ENCODE measurements around the gene CMTR1. TPM values are rescaled to one million over a fixed set of nuclear protein-coding genes. Genes with fewer than 3 reads are reported as not detected.
A peak's percentile ranks its signal among the peaks of the same experiment; 100 is the strongest.

The CMTR1 gene
- total RNA-seq, 2 experiments from 2014 or later: 49.9 to 50.6 TPM

DNA sequence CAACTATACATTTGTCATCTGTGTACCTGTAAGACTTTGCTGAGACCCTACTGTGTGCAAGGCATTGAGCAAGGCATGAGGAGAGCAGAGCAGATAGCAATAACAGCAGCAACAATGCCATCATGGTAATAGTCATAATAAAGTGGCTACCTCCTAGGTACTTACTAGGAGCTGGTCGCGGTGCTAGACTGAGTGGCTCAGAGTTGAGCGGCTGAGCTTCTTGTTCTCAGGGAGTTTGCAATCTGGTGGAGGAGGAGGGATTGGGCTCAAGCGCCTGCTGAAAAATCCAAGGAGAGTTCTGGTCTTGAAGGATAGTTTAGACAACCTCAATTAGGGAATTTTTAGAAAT lies 91.9 kb downstream of the CMTR1 start:
- Mint-ChIP-seq H3K27ac (no peak overlapping the region), H3K4me3 (no peak overlapping the region), H3K36me3 (ENCODE audit: low read depth) (peaks cover 3% of the 10 kb centered on the region), H3K4me1 (ENCODE audit: low read depth) (peaks cover 55% of the 10 kb centered on the region), H3K9me3 (no peaks in the 10 kb centered on the region), H3K27me3 (no peaks in the 10 kb centered on the region)
- no peak for DNase-seq
- ATAC-seq: no peak
- ChIA-PET CTCF (interaction anchor here (0.6 to 1.6 kb wide), 5 partner anchors 13 to 99 kb away, joined by 3 to 6 read pairs (median 3); no protein-coding TSS in a partner anchor), POLR2A (interaction anchor here (0.6 to 1.7 kb wide), 4 partner anchors 14 to 283 kb away, joined by 3 to 8 read pairs (median 3); no protein-coding TSS in a partner anchor)
- intact Hi-C loops (cut with micrococcal nuclease): no loop called here
- TF ChIP-seq, protein P1, sequence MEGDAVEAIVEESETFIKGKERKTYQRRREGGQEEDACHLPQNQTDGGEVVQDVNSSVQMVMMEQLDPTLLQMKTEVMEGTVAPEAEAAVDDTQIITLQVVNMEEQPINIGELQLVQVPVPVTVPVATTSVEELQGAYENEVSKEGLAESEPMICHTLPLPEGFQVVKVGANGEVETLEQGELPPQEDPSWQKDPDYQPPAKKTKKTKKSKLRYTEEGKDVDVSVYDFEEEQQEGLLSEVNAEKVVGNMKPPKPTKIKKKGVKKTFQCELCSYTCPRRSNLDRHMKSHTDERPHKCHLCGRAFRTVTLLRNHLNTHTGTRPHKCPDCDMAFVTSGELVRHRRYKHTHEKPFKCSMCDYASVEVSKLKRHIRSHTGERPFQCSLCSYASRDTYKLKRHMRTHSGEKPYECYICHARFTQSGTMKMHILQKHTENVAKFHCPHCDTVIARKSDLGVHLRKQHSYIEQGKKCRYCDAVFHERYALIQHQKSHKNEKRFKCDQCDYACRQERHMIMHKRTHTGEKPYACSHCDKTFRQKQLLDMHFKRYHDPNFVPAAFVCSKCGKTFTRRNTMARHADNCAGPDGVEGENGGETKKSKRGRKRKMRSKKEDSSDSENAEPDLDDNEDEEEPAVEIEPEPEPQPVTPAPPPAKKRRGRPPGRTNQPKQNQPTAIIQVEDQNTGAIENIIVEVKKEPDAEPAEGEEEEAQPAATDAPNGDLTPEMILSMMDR (IDR thresholded peaks at IDR 0.05): no peak

- POLR2A ChIA-PET: interaction anchor here (0.6 to 1.7 kb wide), 3 partner anchors 13 to 284 kb away, joined by 3 to 8 read pairs (median 3); no protein-coding TSS in a partner anchor
- CTCF ChIA-PET: interaction anchor here (1.0 to 1.3 kb wide), 3 partner anchors 31 to 100 kb away, joined by 3 read pairs; no protein-coding TSS in a partner anchor
- Mint-ChIP-seq H3K27me3 (no peaks in the 10 kb centered on the region), H3K36me3 (ENCODE audit: low read depth) (no peaks in the 10 kb centered on the region), H3K4me3 (no peak overlapping the region), H3K9me3 (no peaks in the 10 kb centered on the region), H3K27ac (no peak overlapping the region), H3K4me1 (ENCODE audit: low read depth) (peaks cover 51% of the 10 kb centered on the region)
- TF ChIP-seq, protein P1 (IDR thresholded peaks at IDR 0.05): no peak
- DNase-seq: peak; percentile 42
- ATAC-seq: no peak
- intact Hi-C loops (cut with micrococcal nuclease): no loop called here
Measured at GRCh38 chr6:37525460-37526357, 92.7 kb downstream of the CMTR1 start.

- CTCF ChIA-PET: interaction anchor here (1.1 to 1.6 kb wide), 3 partner anchors 12 to 37 kb away, joined by 3 to 5 read pairs (median 4); no protein-coding TSS in a partner anchor
- H3K4me1 Mint-ChIP-seq (ENCODE audit: low read depth): peaks cover 40% of the 10 kb centered on the region
- intact Hi-C loops (cut with micrococcal nuclease): no loop called here
- TF ChIP-seq, protein P1 (IDR thresholded peaks at IDR 0.05): no peak
- no peaks in the 10 kb centered on the region for H3K27me3 Mint-ChIP-seq
- H3K4me3 Mint-ChIP-seq: no peak overlapping the region
- no peaks in the 10 kb centered on the region for H3K36me3 Mint-ChIP-seq (ENCODE audit: low read depth)
- POLR2A ChIA-PET: interaction anchor here (1.5 to 2.1 kb wide), 3 partner anchors 10 to 40 kb away, joined by 3 to 5 read pairs (median 5); no protein-coding TSS in a partner anchor
- no peak overlapping the region for H3K27ac Mint-ChIP-seq
- no peaks in the 10 kb centered on the region for H3K9me3 Mint-ChIP-seq
- ATAC-seq: no peak
- no peak for DNase-seq
Measured at GRCh38 chr6:37528541-37528940, 95.5 kb downstream of the CMTR1 start.

DNA sequence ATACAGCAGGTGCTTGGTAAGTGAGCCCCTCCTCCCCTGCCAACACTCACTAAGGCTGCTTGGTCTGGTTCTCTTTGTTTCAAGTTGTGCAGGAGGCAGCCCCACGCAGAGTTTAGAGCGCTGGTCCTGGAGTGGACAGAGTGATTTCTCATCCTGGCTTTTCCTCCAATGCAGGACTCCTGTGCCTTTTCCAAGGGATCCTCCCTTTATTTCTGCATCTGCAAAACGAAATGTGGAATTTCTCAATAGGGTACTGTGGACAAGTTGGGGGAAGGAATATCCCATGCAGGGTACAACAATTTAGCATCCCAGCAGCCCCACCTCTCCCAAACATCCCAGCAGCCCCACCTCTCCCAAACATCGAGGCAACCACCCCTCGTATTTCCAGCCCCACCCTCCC lies 97.3 kb downstream of the CMTR1 start:
- no peak overlapping the region for H3K4me3 Mint-ChIP-seq
- H3K9me3 Mint-ChIP-seq: no peaks in the 10 kb centered on the region
- H3K4me1 Mint-ChIP-seq (ENCODE audit: low read depth): peaks cover 32% of the 10 kb centered on the region
- no peak for DNase-seq
- no peaks in the 10 kb centered on the region for H3K27me3 Mint-ChIP-seq
- H3K36me3 Mint-ChIP-seq (ENCODE audit: low read depth): no peaks in the 10 kb centered on the region
- no peak for ATAC-seq
- intact Hi-C loops (cut with micrococcal nuclease): no loop called here
- ChIA-PET POLR2A (interaction anchor here (1.1 to 3.6 kb wide), 4 partner anchors 8 to 39 kb away, joined by 3 to 10 read pairs (median 4); no protein-coding TSS in a partner anchor), CTCF (interaction anchor here (1.1 to 2.0 kb wide), 3 partner anchors 35 to 161 kb away, joined by 3 to 5 read pairs (median 4); no protein-coding TSS in a partner anchor)
- TF ChIP-seq, protein P1 (IDR thresholded peaks at IDR 0.05): no peak
- H3K27ac Mint-ChIP-seq: no peak overlapping the region
